ENCODE results near the gene MCAT. TPM values are rescaled to one million over a fixed set of nuclear protein-coding genes. Genes with fewer than 3 reads are reported as not detected.

Gene MCAT
- polyA plus RNA-seq, 1 donor (not counting 4 experiments of a cell fraction or from before 2014, with no cell fraction given): 13.9 TPM

DNA sequence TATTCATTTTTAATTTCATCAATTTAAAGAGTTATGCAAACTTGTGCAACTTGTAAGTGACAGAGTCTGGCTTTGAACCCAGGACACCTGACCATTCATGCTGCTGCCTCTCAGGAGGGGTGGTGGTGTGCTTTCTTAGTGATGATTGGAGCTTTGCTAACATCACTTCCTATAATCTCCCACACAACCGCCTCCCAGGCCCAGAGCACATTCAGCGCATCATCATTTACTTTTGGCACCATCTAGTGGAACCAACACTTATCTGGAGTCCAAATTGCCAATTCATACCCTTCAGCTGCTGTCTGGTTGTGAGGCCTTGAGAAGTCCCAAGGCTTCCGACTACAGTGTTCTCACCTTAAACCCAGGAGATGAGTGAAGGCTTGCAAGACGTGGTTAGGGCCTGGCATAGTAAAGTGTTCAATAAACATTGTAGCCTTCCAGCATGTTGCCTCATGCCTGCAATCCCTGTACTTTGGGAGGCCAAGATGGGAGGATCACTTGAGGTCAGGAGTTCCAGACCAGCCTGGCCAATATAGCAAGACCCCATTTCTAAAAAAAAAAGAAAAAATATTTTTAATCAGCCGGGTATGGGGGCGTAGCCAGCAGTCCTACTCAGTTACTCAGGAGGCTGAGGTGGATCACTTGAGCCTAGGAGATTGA is 52.9 kb downstream of the MCAT start:
- no peaks in the 10 kb centered on the region for H3K27me3 ChIP-seq (ENCODE audit: control insufficient read depth, extremely low read depth, insufficient read depth, low read length)
- no peaks in the 10 kb centered on the region for H3K9me1 ChIP-seq (ENCODE audit: control insufficient read depth, extremely low read depth, insufficient read depth, low read length)
- dilution Hi-C loops (cut with MboI; ENCODE audit: extremely low pct_ligation_motif_present, low sequenced_read_pairs): no loop called here
- DNase-seq (ENCODE audit: low read depth, low spot score): peak; percentile 74
- no peak overlapping the region for H3K9ac ChIP-seq (ENCODE audit: control insufficient read depth, extremely low read depth, insufficient read depth, low read length)
- H3K36me3 ChIP-seq (ENCODE audit: control insufficient read depth in 2 of 2, extremely low read depth in 1 of 2, insufficient read depth in 2 of 2, low read length in 2 of 2): no peaks in the 10 kb centered on the region
- no peaks in the 10 kb centered on the region for H3K9me3 ChIP-seq (ENCODE audit: control insufficient read depth, low read depth, low read length)
- H3K4me1 ChIP-seq (ENCODE audit: control insufficient read depth, extremely low read depth, insufficient read depth, low read length): peaks cover 18% of the 10 kb centered on the region
- H4K20me1 ChIP-seq (ENCODE audit: control insufficient read depth, extremely low read depth, insufficient read depth, low read length): no peaks in the 10 kb centered on the region
- no peak overlapping the region for H3K4me3 ChIP-seq (ENCODE audit: control insufficient read depth in 2 of 3, extremely low read depth in 1 of 3, insufficient read depth in 2 of 3, low read depth in 1 of 3, low read length in 3 of 3)
- H3K79me2 ChIP-seq (ENCODE audit: control insufficient read depth, insufficient read depth, low read length): no peaks in the 10 kb centered on the region
- FAIRE-seq: peak; percentile 97
- no peak overlapping the region for H2AFZ ChIP-seq (ENCODE audit: control insufficient read depth, low read length)
- TF ChIP-seq, protein P1, sequence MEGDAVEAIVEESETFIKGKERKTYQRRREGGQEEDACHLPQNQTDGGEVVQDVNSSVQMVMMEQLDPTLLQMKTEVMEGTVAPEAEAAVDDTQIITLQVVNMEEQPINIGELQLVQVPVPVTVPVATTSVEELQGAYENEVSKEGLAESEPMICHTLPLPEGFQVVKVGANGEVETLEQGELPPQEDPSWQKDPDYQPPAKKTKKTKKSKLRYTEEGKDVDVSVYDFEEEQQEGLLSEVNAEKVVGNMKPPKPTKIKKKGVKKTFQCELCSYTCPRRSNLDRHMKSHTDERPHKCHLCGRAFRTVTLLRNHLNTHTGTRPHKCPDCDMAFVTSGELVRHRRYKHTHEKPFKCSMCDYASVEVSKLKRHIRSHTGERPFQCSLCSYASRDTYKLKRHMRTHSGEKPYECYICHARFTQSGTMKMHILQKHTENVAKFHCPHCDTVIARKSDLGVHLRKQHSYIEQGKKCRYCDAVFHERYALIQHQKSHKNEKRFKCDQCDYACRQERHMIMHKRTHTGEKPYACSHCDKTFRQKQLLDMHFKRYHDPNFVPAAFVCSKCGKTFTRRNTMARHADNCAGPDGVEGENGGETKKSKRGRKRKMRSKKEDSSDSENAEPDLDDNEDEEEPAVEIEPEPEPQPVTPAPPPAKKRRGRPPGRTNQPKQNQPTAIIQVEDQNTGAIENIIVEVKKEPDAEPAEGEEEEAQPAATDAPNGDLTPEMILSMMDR (optimal IDR thresholded peaks at IDR 0.05 in 1 of 3, IDR thresholded peaks at IDR 0.05 in 1 of 3, conservative IDR thresholded peaks at IDR 0.05 in 1 of 3; ENCODE audit: extremely low read depth in 1 of 3, insufficient read depth in 2 of 3, low read length in 3 of 3): peak; percentile 56 to 87 (median 82)
- no peak for TF ChIP-seq EZH2 (IDR thresholded peaks at IDR 0.05; ENCODE audit: low read length)
- no peak overlapping the region for H3K4me2 ChIP-seq (ENCODE audit: control insufficient read depth, extremely low read depth, insufficient read depth, low read depth, low read length)
- no peak overlapping the region for H3K27ac ChIP-seq (ENCODE audit: control insufficient read depth, insufficient read depth, low read length)

DNA sequence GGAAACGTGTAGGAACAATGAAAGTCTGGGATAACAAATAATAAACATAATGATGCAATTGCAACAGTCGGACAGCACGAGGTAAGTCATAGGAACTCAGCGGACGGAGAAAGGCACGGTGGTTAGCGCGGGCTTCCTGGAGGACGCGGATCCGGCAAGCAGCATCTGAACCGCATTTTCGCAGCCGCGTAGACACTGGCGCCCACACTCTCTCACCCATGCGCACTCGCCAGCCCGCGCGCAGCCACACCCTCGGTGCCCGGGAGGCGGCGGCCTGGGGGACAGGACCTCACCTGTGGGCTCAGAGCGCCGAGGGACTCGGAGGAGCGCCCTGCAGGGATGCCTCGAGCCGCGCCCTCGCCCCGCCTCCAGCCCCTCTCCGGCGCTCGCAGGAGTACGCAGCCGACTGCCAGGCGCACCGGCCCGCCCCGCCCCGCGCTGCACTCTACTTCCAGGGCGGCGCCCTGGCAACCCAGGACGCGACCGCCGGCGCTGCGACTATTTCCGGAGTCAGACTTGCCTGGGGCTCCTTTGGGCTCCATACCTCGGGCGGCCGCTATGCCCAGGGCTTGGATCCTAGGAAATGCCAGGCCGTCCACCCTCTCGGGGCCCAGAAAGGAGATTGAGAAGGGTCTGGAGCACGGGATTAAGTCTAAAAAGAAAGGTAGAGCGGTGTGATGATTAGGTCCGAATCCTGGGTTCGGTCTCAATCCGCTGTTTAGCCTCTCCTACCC is 54.0 kb downstream of the MCAT start, which contains the start of gene TTLL1:
TSS of gene TTLL1 (minus strand) at position 408 of the 734 bp plus-strand sequence. CDS start 13,805 bp downstream, outside the sequence.
- dilution Hi-C loops (cut with MboI; ENCODE audit: extremely low pct_ligation_motif_present, low sequenced_read_pairs): no loop called here
- FAIRE-seq: peak; percentile 41

More for the DNA sequence above, 54.0 kb downstream of the MCAT start, which contains the start of gene TTLL1:
- H3K36me3 ChIP-seq (ENCODE audit: control insufficient read depth in 2 of 2, extremely low read depth in 1 of 2, insufficient read depth in 2 of 2, low read length in 2 of 2): no peaks in the 10 kb centered on the region
- DNase-seq (ENCODE audit: low read depth, low spot score): no peak
- H3K9me1 ChIP-seq (ENCODE audit: control insufficient read depth, extremely low read depth, insufficient read depth, low read length): no peaks in the 10 kb centered on the region
- no peaks in the 10 kb centered on the region for H3K9me3 ChIP-seq (ENCODE audit: control insufficient read depth, low read depth, low read length)
- no peaks in the 10 kb centered on the region for H4K20me1 ChIP-seq (ENCODE audit: control insufficient read depth, extremely low read depth, insufficient read depth, low read length)
- peak within 1 kb of the TSS; percentile 74 for H3K27ac ChIP-seq (ENCODE audit: control insufficient read depth, insufficient read depth, low read length)
- H3K79me2 ChIP-seq (ENCODE audit: control insufficient read depth, insufficient read depth, low read length): no peaks in the 10 kb centered on the region
- H3K4me1 ChIP-seq (ENCODE audit: control insufficient read depth, extremely low read depth, insufficient read depth, low read length): peaks cover 13% of the 10 kb centered on the region
- H3K4me2 ChIP-seq (ENCODE audit: control insufficient read depth, extremely low read depth, insufficient read depth, low read depth, low read length): peak within 1 kb of the TSS; percentile 99
- TF ChIP-seq, protein P1 (optimal IDR thresholded peaks at IDR 0.05 in 1 of 3, IDR thresholded peaks at IDR 0.05 in 1 of 3, conservative IDR thresholded peaks at IDR 0.05 in 1 of 3; ENCODE audit: extremely low read depth in 1 of 3, insufficient read depth in 2 of 3, low read length in 3 of 3): no peak
- no peak for TF ChIP-seq EZH2 (IDR thresholded peaks at IDR 0.05; ENCODE audit: low read length)
- H3K27me3 ChIP-seq (ENCODE audit: control insufficient read depth, extremely low read depth, insufficient read depth, low read length): no peaks in the 10 kb centered on the region
- H2AFZ ChIP-seq (ENCODE audit: control insufficient read depth, low read length): peak within 1 kb of the TSS; percentile 97
- H3K4me3 ChIP-seq (ENCODE audit: control insufficient read depth in 2 of 3, extremely low read depth in 1 of 3, insufficient read depth in 2 of 3, low read depth in 1 of 3, low read length in 3 of 3): peak within 1 kb of the TSS; percentile 59 to 88 (median 82)
- H3K9ac ChIP-seq (ENCODE audit: control insufficient read depth, extremely low read depth, insufficient read depth, low read length): peak within 1 kb of the TSS; percentile 73
